Measurements from ENCODE around the gene PLEKHM3.

GRCh38 chr2:207796585-207797350 is 228.6 kb downstream of the PLEKHM3 start:
- no peak for TF ChIP-seq CTCF (IDR thresholded peaks at IDR 0.05)
- TF ChIP-seq POLR2A (IDR thresholded peaks at IDR 0.05) = no peak
- no peak for TF ChIP-seq POLR2AphosphoS5 (IDR thresholded peaks at IDR 0.05)
- no peak for TF ChIP-seq EP300 (IDR thresholded peaks at IDR 0.05; ENCODE audit: low read depth)

All from transverse colon (tissue), 4 donors.